GM12878 (cell line): ENCODE data around the gene HNRNPR. TPM values are rescaled to one million over a fixed set of nuclear protein-coding genes. Genes with fewer than 3 reads are reported as not detected.

Experiments used
- ATAC-seq: fragments of 200-7000 bp; cut with Tn5 transposase; 3 replicates; pipeline ENCODE4 v1.9.1; 2020; ENCODE audit warnings: mild to moderate bottlenecking, moderate library complexity
- BruUV-seq: library from RNA; stranded (reverse); fragments of 400-500 nt; replicated peaks from 2 replicates; lab custom pipeline; 2021; lab: Mats Ljungman, UMichigan
- CTCF ChIA-PET: fragments of 300-600 bp; sonication (Branson Sonifier 250); formaldehyde crosslinking; extraction: SDS; loops from one replicate; lab custom pipeline; 2021; ENCODE audit warnings: inconsistent platforms; lab: Yijun Ruan, JAX
- POLR2A ChIA-PET: fragments of 350-600 bp; formaldehyde crosslinking; extraction: SDS; loops from one replicate; lab custom pipeline; 2021; ENCODE audit warnings: inconsistent platforms; lab: Charles Lee
- RAD21 ChIA-PET: fragments of 300-600 bp; sonication (Branson Sonifier 250); formaldehyde crosslinking; loops from one replicate; lab custom pipeline; 2023; ENCODE audit warnings: antibody characterized with exemption; ENCODE audit not compliant: unreplicated experiment; lab: Charles Lee
- SMC1A ChIA-PET: fragments of 300-600 bp; sonication (Branson Sonifier 250); formaldehyde crosslinking; loops from one replicate; lab custom pipeline; 2023; ENCODE audit not compliant: unreplicated experiment, uncharacterized antibody; lab: Charles Lee
- DNase-seq: peaks from one replicate; pipeline ENCODE4 v3.0.0-alpha.2; 2011; ENCODE audit warnings: low read depth, low spot score
- FAIRE-seq: peaks from 3 replicates; lab custom pipeline; 2011; peaks lifted over from hg19 to GRCh38; lab: Jason Lieb, UNC
- H2AFZ ChIP-seq: 2 replicates; pipeline ENCODE4 v1.6.0; 2011; ENCODE audit warnings: low read depth, low read length, control low read depth; ENCODE audit not compliant: control insufficient read depth
- H3K27ac ChIP-seq: 2 replicates; pipeline ENCODE4 v1.5.1; 2011; ENCODE audit warnings: control low read depth; ENCODE audit not compliant: control insufficient read depth, insufficient read depth
- H3K27me3 ChIP-seq, 2 experiments: replicated peaks in 1 of 2; 2 replicates each; pipeline versions ENCODE4 v1.6.0 to v1.6.1; 2011; ENCODE audit warnings: low read length in 1 of 2; ENCODE audit not compliant: control insufficient read depth in 2 of 2, insufficient read depth in 2 of 2
- H3K36me3 ChIP-seq, 2 experiments: 2 replicates each; pipeline ENCODE4 v1.5.1; 2011; ENCODE audit warnings: low read length in 1 of 2; ENCODE audit not compliant: control insufficient read depth in 2 of 2, insufficient read depth in 2 of 2
- H3K4me1 ChIP-seq: 2 replicates; pipeline ENCODE4 v1.6.1; 2011; ENCODE audit warnings: mild to moderate bottlenecking, low read length, moderate library complexity, mixed read lengths; ENCODE audit not compliant: control insufficient read depth, insufficient read depth
- H3K4me2 ChIP-seq: 2 replicates; pipeline ENCODE4 v1.6.0; 2011; ENCODE audit warnings: control low read depth; ENCODE audit not compliant: control insufficient read depth, insufficient read depth
- H3K4me3 ChIP-seq: fragments of 200-600 bp; sonication (generic); 2 replicates; pipeline ENCODE4 v1.5.1; 2016
- H3K79me2 ChIP-seq: 2 replicates; pipeline ENCODE4 v1.6.0; 2011; ENCODE audit warnings: low read length; ENCODE audit not compliant: control insufficient read depth, insufficient read depth
- H3K9ac ChIP-seq: 2 replicates; pipeline ENCODE4 v1.8.0; 2011; ENCODE audit warnings: low read length, control low read depth, mixed read lengths; ENCODE audit not compliant: control insufficient read depth, insufficient read depth
- H3K9me3 ChIP-seq: replicated peaks from 3 replicates; pipeline ENCODE4 v1.5.1; 2011; ENCODE audit warnings: mild to moderate bottlenecking, low read length; ENCODE audit not compliant: control insufficient read depth, insufficient read depth
- H4K20me1 ChIP-seq: 2 replicates; pipeline ENCODE4 v1.6.0; 2011; ENCODE audit not compliant: control insufficient read depth, insufficient read depth
- ASH2L ChIP-seq: fragments of 300-600, 200-600 bp; sonication (generic); IDR thresholded peaks from 2 replicates; pipeline ENCODE4 v1.6.1; 2017; ENCODE audit warnings: low read depth, mild to moderate bottlenecking, borderline replicate concordance
- CUX1 ChIP-seq: IDR thresholded peaks from 2 replicates; pipeline ENCODE4 v1.6.1; 2012; ENCODE audit warnings: improper control_type of control experiment, low read depth, low read length; ENCODE audit not compliant: insufficient replicate concordance
- EZH2 ChIP-seq: IDR thresholded peaks from 2 replicates; pipeline ENCODE4 v1.6.1; 2012; ENCODE audit warnings: low read depth, mild to moderate bottlenecking, control low read depth, inconsistent platforms, low read length, borderline replicate concordance; ENCODE audit not compliant: control insufficient read depth
- FOXK2 ChIP-seq: fragments of 450-650 bp; IDR thresholded peaks from 2 replicates; pipeline ENCODE4 v1.6.1; 2017; ENCODE audit warnings: mild to moderate bottlenecking, moderate library complexity
- PBX3 ChIP-seq: IDR thresholded peaks from 2 replicates; pipeline ENCODE4 v1.6.1; 2011; ENCODE audit warnings: mild to moderate bottlenecking, low read depth, low read length, moderate library complexity; ENCODE audit not compliant: insufficient replicate concordance
- SIX5 ChIP-seq: IDR thresholded peaks from 2 replicates; pipeline ENCODE4 v1.6.1; 2011; ENCODE audit warnings: mild to moderate bottlenecking, low read depth, low read length, moderate library complexity; ENCODE audit not compliant: severe bottlenecking
- SMARCA5 ChIP-seq: fragments of 450-650 bp; IDR thresholded peaks from 2 replicates; pipeline ENCODE4 v1.6.1; 2017; ENCODE audit warnings: mild to moderate bottlenecking
- WRNIP1 ChIP-seq: IDR thresholded peaks from 2 replicates; pipeline ENCODE4 v1.6.1; 2011; ENCODE audit warnings: low read depth, low read length, improper control_type of control experiment, borderline replicate concordance
- ZBTB4 ChIP-seq: fragments of 450-650 bp; formaldehyde crosslinking; IDR thresholded peaks from 2 replicates; pipeline ENCODE4 v1.4.0; 2022; ENCODE audit warnings: mild to moderate bottlenecking, moderate library complexity
- ZNF207 ChIP-seq: fragments of 450-650 bp; IDR thresholded peaks from 2 replicates; pipeline ENCODE4 v1.6.1; 2014; ENCODE audit warnings: antibody characterized with exemption, mild to moderate bottlenecking, borderline replicate concordance
- ZNF384 ChIP-seq: IDR thresholded peaks from 2 replicates; pipeline ENCODE4 v1.6.1; 2012; ENCODE audit warnings: low read depth, mild to moderate bottlenecking, low read length, improper control_type of control experiment, borderline replicate concordance
- ZZZ3 ChIP-seq: IDR thresholded peaks from 2 replicates; pipeline ENCODE4 v1.6.1; 2011; ENCODE audit warnings: low read depth; ENCODE audit not compliant: control insufficient read depth, insufficient read length
- WGBS: methylation state at CpG from one replicate; pipeline ENCODE4 v1.1.6; 2016; ENCODE audit warnings: low lambda C conversion rate; ENCODE audit not compliant: insufficient replicate concordance, insufficient coverage; ENCODE audit errors: missing lambda C conversion rate; 5-methylcytosine and 5-hydroxymethylcytosine counted together
- in situ Hi-C: fragments of 300-500 bp; cut with MboI; formaldehyde crosslinking; loops from 9 replicates; pipeline ENCODE4 v1.14.3; 2018; ENCODE audit warnings: mixed read lengths
- intact Hi-C: fragments of 100-400 bp; cut with micrococcal nuclease; formaldehyde crosslinking; loops from one replicate; pipeline ENCODE4 v1.14.2; 2022; ENCODE audit not compliant: unreplicated experiment
- polyA plus RNA-seq, 11 experiments: library from polyadenylated mRNA; depleted of rRNA in 4 of 11; unstranded in 6 of 11; stranded (reverse) in 5 of 11; fragments of >200 nt; fragmentation: Nextera tagmentation in 4 of 11; fragmentation: Illumina TruSeq in 1 of 11; extraction: Ambion mirVana in 4 of 11; extraction: Trizol in 1 of 11; gene quantifications; 1 replicate in 1 of 11; 2 replicates in 10 of 11; pipeline versions ENCODE4 v1.2.1 to v1.2.3, GENCODE V29; 2011 to 2016; ENCODE audit warnings: inconsistent platforms in 2 of 11, missing spikeins in 2 of 11, low read depth in 1 of 11
- total RNA-seq, 4 experiments: library from RNA; depleted of rRNA in 3 of 4; stranded (reverse); fragments of >200 nt in 3 of 4; fragmentation: Illumina TruSeq in 1 of 4; extraction: Trizol in 1 of 4; gene quantifications; 2 replicates each; pipeline versions ENCODE4 v1.2.1 to v1.2.3, GENCODE V29; 2013 to 2021

HNRNPR gene
- total and polyA plus RNA-seq, 10 of the 15 experiments (the other 5 are each of a cell fraction or from before 2014, with no cell fraction given) = 80.5 to 280 (median 218) TPM

GRCh38 chr1:23385119-23385621, 41.1 kb upstream of the HNRNPR start:
- in situ Hi-C loops (no loop called here), intact Hi-C loops (no loop called here)
- Histone ChIP-seq H3K79me2 (no peaks in the 10 kb centered on the region), H3K4me3 (no peak overlapping the region), H3K27ac (no peak overlapping the region), H3K4me2 (no peak overlapping the region), H3K9me3 (no peaks in the 10 kb centered on the region), H3K4me1 (no peaks in the 10 kb centered on the region), H3K36me3 (no peaks in the 10 kb centered on the region), H2AFZ (no peak overlapping the region), H3K9ac (no peak overlapping the region), H3K27me3 (peaks cover 0 to 2% of the 10 kb centered on the region in 2 experiments; a peak in 2 of 4 replicates), H4K20me1 (no peaks in the 10 kb centered on the region)
- ChIA-PET RAD21 (no interaction called here), POLR2A (interaction anchor here (0.5 kb wide), 1 partner anchor 287 kb away, joined by 6 read pairs; no protein-coding TSS in a partner anchor), SMC1A (interaction anchor here (0.7 kb wide), 1 partner anchor 36 kb away, joined by 3 read pairs; no protein-coding TSS in a partner anchor), CTCF (interaction anchor here (0.6 kb wide), 1 partner anchor 130 kb away, joined by 4 read pairs; no protein-coding TSS in a partner anchor)
- BruUV-seq = no TSS peak
- ATAC-seq (no peak), FAIRE-seq (no peak), DNase-seq (no peak)
- 47% methylated on average over 14 of the region's 14 CpGs for WGBS
- TF ChIP-seq ZBTB4 (no peak), PBX3 (no peak), ASH2L (no peak), ZZZ3 (no peak), WRNIP1 (no peak), SIX5 (no peak), FOXK2 (no peak), EZH2 (no peak), ZNF207 (no peak), CUX1 (no peak), SMARCA5 (no peak), ZNF384 (no peak)
